Motor neuron (in vitro differentiated cells): ENCODE measurements around the gene CTAGE15. TPM values are rescaled to one million over a fixed set of nuclear protein-coding genes. Genes with fewer than 3 reads are reported as not detected.
"Not testable (repeated sequence)": the region's sequence is repeated elsewhere in the genome, so short reads cannot be mapped to it uniquely, and the experiment has no call there.

Experiments
- ATAC-seq, 8 experiments: fragments of 200-7000 bp; cut with Tn5 transposase; replicated peaks in 6 of 8; 2 replicates each; pipeline ENCODE4 v1.8.0; 2021; ENCODE audit warnings: mild to moderate bottlenecking in 8 of 8, moderate library complexity in 8 of 8
- H3K27ac ChIP-seq, 2 donors: fragments of 250-450 bp; sonication (Bioruptor Pico); 2 replicates each; pipeline ENCODE4 v1.9.0; 2021; ENCODE audit warnings: antibody characterized with exemption in 2 of 2, mild to moderate bottlenecking in 2 of 2, moderate library complexity in 1 of 2
- H3K4me1 ChIP-seq, 2 donors: fragments of 250-450 bp; sonication (Bioruptor Pico); replicated peaks in 1 of 2; 2 replicates each; pipeline ENCODE4 v1.6.1; 2021; ENCODE audit warnings: antibody characterized with exemption in 2 of 2, mild to moderate bottlenecking in 2 of 2, moderate library complexity in 1 of 2
- H3K4me3 ChIP-seq, 5 donors: fragments of 250-450 bp; sonication (Bioruptor Pico); 2 replicates each; pipeline ENCODE4 v1.9.0; 2021; ENCODE audit warnings: antibody characterized with exemption in 5 of 5, mild to moderate bottlenecking in 5 of 5, moderate library complexity in 4 of 5
- WGBS, 10 experiments: fragments of 450-650 bp; shearing (Covaris generic); methylation state at CpG; one replicate each; pipeline ENCODE4 v1.0.0; 2022; 5-methylcytosine and 5-hydroxymethylcytosine counted together
- in situ Hi-C, 9 experiments: fragments of 400-800 bp; cut with MboI; loops; one replicate each; pipeline ENCODE4 v1.15.0; 2021; ENCODE audit warnings: low sequenced_read_pairs in 9 of 9, low pct_unique_long_range_greater_than_20kb in 2 of 9; ENCODE audit not compliant: unreplicated experiment in 9 of 9
- total RNA-seq, 8 experiments: library from RNA; unstranded; fragments of 300-600 nt; gene quantifications; 2 replicates each; pipeline versions ENCODE4 v1.2.3 to v1.2.4, GENCODE V29; 2022

CTAGE15 gene
- total RNA-seq, 8 experiments from 2014 or later, result 0.11 to 0.13 TPM; not detected in 6

- WGBS, 10 experiments, result no CpG with 5 or more reads among the region's 2 CpGs
- ATAC-seq, H3K27ac ChIP-seq, H3K4me1 ChIP-seq, in situ Hi-C loops, H3K4me3 ChIP-seq: not testable (repeated sequence)
Observed at GRCh38 chr7:143603549-143603948, 31.9 kb downstream of the CTAGE15 start.

- H3K4me3 ChIP-seq, in situ Hi-C loops, H3K27ac ChIP-seq, ATAC-seq, H3K4me1 ChIP-seq: not testable (repeated sequence)
- no CpG with 5 or more reads among the region's 1 CpG for WGBS, 10 experiments
Observed at GRCh38 chr7:143606088-143606487, 34.5 kb downstream of the CTAGE15 start.

DNA sequence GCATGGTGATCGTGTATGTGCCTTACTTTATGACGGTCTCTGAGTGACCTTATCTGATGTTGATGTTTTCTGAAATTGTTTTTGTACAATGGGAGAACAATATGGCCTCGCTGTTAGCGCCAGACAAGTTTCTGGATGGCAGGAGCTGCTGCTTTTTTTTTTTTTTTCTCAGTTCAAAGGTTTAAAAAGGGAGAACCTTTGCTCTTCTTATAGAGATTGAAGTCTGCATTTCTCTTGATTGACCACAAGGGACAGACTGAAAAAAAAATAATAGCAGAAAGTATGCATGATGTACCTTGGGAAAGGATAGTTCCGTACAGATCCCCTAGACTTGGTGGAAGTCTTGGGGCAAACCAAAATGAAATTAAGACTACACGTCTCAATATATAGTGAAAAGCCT is 43.9 kb downstream of the CTAGE15 start:
- in situ Hi-C loops, ATAC-seq, H3K27ac ChIP-seq, H3K4me1 ChIP-seq, H3K4me3 ChIP-seq: not testable (repeated sequence)
- no CpG with 5 or more reads among the region's 6 CpGs for WGBS, 10 experiments

GRCh38 chr7:143617204-143617603 is 45.6 kb downstream of the CTAGE15 start:
- ATAC-seq, H3K4me3 ChIP-seq, H3K4me1 ChIP-seq, in situ Hi-C loops, H3K27ac ChIP-seq: not testable (repeated sequence)
- no CpG with 5 or more reads among the region's 1 CpG for WGBS, 10 experiments

- in situ Hi-C loops, H3K4me1 ChIP-seq, H3K27ac ChIP-seq, H3K4me3 ChIP-seq: not testable (repeated sequence)
- WGBS, 10 experiments, result no CpG with 5 or more reads among the region's 23 CpGs
- ATAC-seq, result peak; percentile 27 to 58 (median 54)
Observed at GRCh38 chr7:143620058-143620457, 48.5 kb downstream of the CTAGE15 start.

DNA sequence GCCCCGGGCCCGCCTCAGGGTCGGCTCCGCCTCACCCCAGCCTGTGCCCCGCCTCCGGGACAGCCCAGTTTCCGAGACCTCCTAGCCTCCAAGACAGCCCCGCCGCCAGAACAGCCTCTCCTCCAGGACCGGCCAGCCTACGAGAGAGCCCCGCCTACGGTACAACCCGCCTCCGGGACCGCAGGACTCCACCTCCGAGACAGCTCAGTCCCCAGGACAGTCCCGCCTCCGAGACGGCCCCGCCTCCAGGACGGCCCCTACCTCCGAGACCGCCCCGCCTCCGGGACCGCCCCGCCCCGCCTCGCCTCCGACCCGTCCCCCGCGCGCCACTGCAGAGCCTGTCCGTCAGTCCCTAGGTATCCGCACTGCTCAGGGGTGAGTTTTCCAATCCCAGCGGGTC is 49.0 kb downstream of the CTAGE15 start, which contains the start of gene TCAF2:
TSS of gene TCAF2 (plus strand) at position 329 of the 400 bp plus-strand sequence.
- H3K4me1 ChIP-seq, in situ Hi-C loops, H3K27ac ChIP-seq, H3K4me3 ChIP-seq: not testable (repeated sequence)
- ATAC-seq, result peak; percentile 94 to 99 (median 98)
- no CpG with 5 or more reads among the region's 38 CpGs for WGBS, 10 experiments

- peak in 5 of 8 experiments; percentile 0 to 30 (median 9) for ATAC-seq
- H3K4me1 ChIP-seq, in situ Hi-C loops, H3K4me3 ChIP-seq, H3K27ac ChIP-seq: not testable (repeated sequence)
- no CpG with 5 or more reads among the region's 16 CpGs for WGBS, 10 experiments
Observed at GRCh38 chr7:143621175-143621574, 49.6 kb downstream of the CTAGE15 start.

GRCh38 chr7:143622130-143622529 is 50.5 kb downstream of the CTAGE15 start:
- in situ Hi-C loops, H3K4me1 ChIP-seq, H3K27ac ChIP-seq, H3K4me3 ChIP-seq, ATAC-seq: not testable (repeated sequence)
- WGBS, 10 experiments, result no CpG with 5 or more reads among the region's 17 CpGs

Other genes starting within 250 kb of the CTAGE15 start
- 10 to 100 TPM in 5 of 8 experiments, 1 to 10 TPM in 2, under 1 TPM in 1; 0.22 to 49.1 (median 34.2) TPM for gene FAM131B, start 209.1 kb upstream of the CTAGE15 start, total RNA-seq
- gene ZYX, start 190.5 kb upstream of the CTAGE15 start, total RNA-seq, result 100 to 1,000 TPM in 2 of 8 experiments, 10 to 100 TPM in 6; 15.5 to 110 (median 49.1) TPM
- 1 to 10 TPM in 4 of 8 experiments, under 1 TPM in 4; 0.65 to 6.2 (median 0.98) TPM for gene EPHA1, start 162.9 kb upstream of the CTAGE15 start, total RNA-seq
- gene TAS2R60, start 128.3 kb upstream of the CTAGE15 start, total RNA-seq, result not detected
- 1 to 10 TPM in 1 of 8 experiments, not detected in 7; 1.1 TPM for gene TAS2R41, start 93.9 kb upstream of the CTAGE15 start, total RNA-seq
- 1 to 10 TPM in 4 of 8 experiments, under 1 TPM in 4; 0.18 to 2.6 (median 0.88) TPM for gene TCAF2, start 49.2 kb downstream of the CTAGE15 start, total RNA-seq
- under 1 TPM in 7 of 8 experiments, not detected in 1; 0.08 to 0.66 (median 0.29) TPM for gene CTAGE6, start 185.9 kb downstream of the CTAGE15 start, total RNA-seq